Measurements from ENCODE around the gene ZDHHC12. TPM values are rescaled to one million over a fixed set of nuclear protein-coding genes. Genes with fewer than 3 reads are reported as not detected.

ZDHHC12 gene
- total and polyA plus RNA-seq, 2 of the 8 experiments (the other 6 are each of a cell fraction or from before 2014, with no cell fraction given) = 35.0 to 93.8 TPM

GRCh38 chr9:128753627-128754026 lies 29.7 kb upstream of the ZDHHC12 start (continued):
- no peak for TF ChIP-seq TEAD4 (IDR thresholded peaks at IDR 0.05; ENCODE audit: low read depth, low read length)
- TF ChIP-seq SRF (IDR thresholded peaks at IDR 0.05; ENCODE audit: low read depth, low read length) = no peak
- TF ChIP-seq FOSL1 (IDR thresholded peaks at IDR 0.05; ENCODE audit: insufficient read depth, low read depth, low read length) = no peak
- no peak for TF ChIP-seq SIRT6 (IDR thresholded peaks at IDR 0.05; ENCODE audit: low read length)
- TF ChIP-seq SIX5 (IDR thresholded peaks at IDR 0.05; ENCODE audit: low read depth, low read length) = no peak
- TF ChIP-seq SUZ12 (IDR thresholded peaks at IDR 0.05; ENCODE audit: low read length) = no peak

Data from H1 (cell line).